Measurements from ENCODE around the gene TMEM240.

GRCh38 chr1:1554926-1555915 lies 14.8 kb upstream of the TMEM240 start:
- TF ChIP-seq CTCF (conservative IDR thresholded peaks at IDR 0.05; ENCODE audit: low read depth, low read length) (no peak), EZH2 (IDR thresholded peaks at IDR 0.05; ENCODE audit: low read length, unreplicated experiment) (no peak)

Measured in PC-3 (cell line).